ENCODE data around the gene RBM44. TPM values are rescaled to one million over a fixed set of nuclear protein-coding genes. Genes with fewer than 3 reads are reported as not detected.

RBM44 gene
- total RNA-seq, 1 experiment from 2014 or later, result 1.2 TPM

GRCh38 chr2:237791977-237792727, 6.4 kb upstream of the RBM44 start:
- no peak overlapping the region for H3K9ac ChIP-seq (ENCODE audit: low read length)
- no peaks in the 10 kb centered on the region for H3K9me2 ChIP-seq (replicated peaks; ENCODE audit: insufficient read depth, low read length)

GRCh38 chr2:237797253-237797652, 1.3 kb upstream of the RBM44 start:
- H3K4me3 ChIP-seq (ENCODE audit: low read length), result no peak overlapping the region
- H3K79me2 ChIP-seq (ENCODE audit: low read length), result no peaks in the 10 kb centered on the region
- no peaks in the 10 kb centered on the region for H3K9me2 ChIP-seq (replicated peaks; ENCODE audit: insufficient read depth, low read length)
- no peaks in the 10 kb centered on the region for H3K4me1 ChIP-seq (ENCODE audit: low read length)
- H3K36me3 ChIP-seq (ENCODE audit: insufficient read depth, low read length), result no peaks in the 10 kb centered on the region
- no peak for DNase-seq
- no peak overlapping the region for H3K9ac ChIP-seq (ENCODE audit: low read length)
- no peak overlapping the region for H2AFZ ChIP-seq (ENCODE audit: low read length)
- no peaks in the 10 kb centered on the region for H3K27me3 ChIP-seq (ENCODE audit: low read length)
- no peaks in the 10 kb centered on the region for H4K20me1 ChIP-seq (ENCODE audit: insufficient read depth, low read depth, low read length)
- no peak overlapping the region for H3K4me2 ChIP-seq (ENCODE audit: low read depth, low read length, poor library complexity, severe bottlenecking)
- H3K27ac ChIP-seq (ENCODE audit: low read length), result no peak overlapping the region
- no peaks in the 10 kb centered on the region for H3K9me3 ChIP-seq (ENCODE audit: low read length)

More at GRCh38 chr2:237791977-237792727, 6.4 kb upstream of the RBM44 start:
- H3K4me3 ChIP-seq (ENCODE audit: low read length), result no peak overlapping the region
- H3K36me3 ChIP-seq (ENCODE audit: insufficient read depth, low read length), result no peaks in the 10 kb centered on the region
- H3K4me1 ChIP-seq (ENCODE audit: low read length), result no peaks in the 10 kb centered on the region
- no peak overlapping the region for H2AFZ ChIP-seq (ENCODE audit: low read length)
- no peak overlapping the region for H3K4me2 ChIP-seq (ENCODE audit: low read depth, low read length, poor library complexity, severe bottlenecking)
- no peak overlapping the region for H3K27ac ChIP-seq (ENCODE audit: low read length)
- no peaks in the 10 kb centered on the region; the same call in 1 of the 2 replicates for H3K9me3 ChIP-seq (ENCODE audit: low read length)
- H4K20me1 ChIP-seq (ENCODE audit: insufficient read depth, low read depth, low read length), result no peaks in the 10 kb centered on the region
- no peaks in the 10 kb centered on the region for H3K79me2 ChIP-seq (ENCODE audit: low read length)
- DNase-seq, result no peak
- no peaks in the 10 kb centered on the region for H3K27me3 ChIP-seq (ENCODE audit: low read length)

- Histone ChIP-seq H3K4me3 (ENCODE audit: low read length) (no peak overlapping the region), H3K9ac (ENCODE audit: low read length) (no peak overlapping the region), H3K9me2 (replicated peaks; ENCODE audit: insufficient read depth, low read length) (no peaks in the 10 kb centered on the region), H3K9me3 (ENCODE audit: low read length) (no peaks in the 10 kb centered on the region), H3K27ac (ENCODE audit: low read length) (no peak overlapping the region), H3K79me2 (ENCODE audit: low read length) (no peaks in the 10 kb centered on the region), H3K4me2 (ENCODE audit: low read depth, low read length, poor library complexity, severe bottlenecking) (no peak overlapping the region), H2AFZ (ENCODE audit: low read length) (no peak overlapping the region), H3K27me3 (ENCODE audit: low read length) (no peaks in the 10 kb centered on the region), H3K4me1 (ENCODE audit: low read length) (peaks cover under 1% of the 10 kb centered on the region), H3K36me3 (ENCODE audit: insufficient read depth, low read length) (no peaks in the 10 kb centered on the region), H4K20me1 (ENCODE audit: insufficient read depth, low read depth, low read length) (no peaks in the 10 kb centered on the region)
- DNase-seq, result no peak
These were observed 465 bp downstream of the RBM44 start for GRCh38 chr2:237799060-237799428.

GRCh38 chr2:237801466-237801865, 2.9 kb downstream of the RBM44 start:
- DNase-seq, result no peak
- Histone ChIP-seq H3K4me3 (ENCODE audit: low read length) (no peak overlapping the region), H3K9me3 (ENCODE audit: low read length) (no peaks in the 10 kb centered on the region), H3K36me3 (ENCODE audit: insufficient read depth, low read length) (no peaks in the 10 kb centered on the region), H3K4me2 (ENCODE audit: low read depth, low read length, poor library complexity, severe bottlenecking) (no peak overlapping the region), H3K9me2 (replicated peaks; ENCODE audit: insufficient read depth, low read length) (no peaks in the 10 kb centered on the region), H3K27me3 (ENCODE audit: low read length) (no peaks in the 10 kb centered on the region), H3K4me1 (ENCODE audit: low read length) (peaks cover 7% of the 10 kb centered on the region), H3K27ac (ENCODE audit: low read length) (no peak overlapping the region), H3K79me2 (ENCODE audit: low read length) (no peaks in the 10 kb centered on the region), H2AFZ (ENCODE audit: low read length) (no peak overlapping the region), H4K20me1 (ENCODE audit: insufficient read depth, low read depth, low read length) (no peaks in the 10 kb centered on the region), H3K9ac (ENCODE audit: low read length) (no peak overlapping the region)

GRCh38 chr2:237806334-237806733, 7.8 kb downstream of the RBM44 start:
- Histone ChIP-seq H3K79me2 (ENCODE audit: low read length) (no peaks in the 10 kb centered on the region), H3K4me3 (ENCODE audit: low read length) (no peak overlapping the region), H3K9me2 (replicated peaks; ENCODE audit: insufficient read depth, low read length) (no peaks in the 10 kb centered on the region), H3K36me3 (ENCODE audit: insufficient read depth, low read length) (no peaks in the 10 kb centered on the region), H3K4me1 (ENCODE audit: low read length) (peaks cover 7% of the 10 kb centered on the region), H2AFZ (ENCODE audit: low read length) (no peak overlapping the region), H3K27ac (ENCODE audit: low read length) (no peak overlapping the region), H3K27me3 (ENCODE audit: low read length) (no peaks in the 10 kb centered on the region), H3K4me2 (ENCODE audit: low read depth, low read length, poor library complexity, severe bottlenecking) (no peak overlapping the region), H4K20me1 (ENCODE audit: insufficient read depth, low read depth, low read length) (no peaks in the 10 kb centered on the region), H3K9me3 (ENCODE audit: low read length) (no peaks in the 10 kb centered on the region), H3K9ac (ENCODE audit: low read length) (no peak overlapping the region)
- DNase-seq, result no peak

GRCh38 chr2:237815637-237816036, 17.1 kb downstream of the RBM44 start:
- H3K4me1 ChIP-seq (ENCODE audit: low read length), result no peaks in the 10 kb centered on the region
- no peak overlapping the region for H3K27ac ChIP-seq (ENCODE audit: low read length)
- H3K4me2 ChIP-seq (ENCODE audit: low read depth, low read length, poor library complexity, severe bottlenecking), result no peak overlapping the region
- DNase-seq, result no peak
- H4K20me1 ChIP-seq (ENCODE audit: insufficient read depth, low read depth, low read length), result no peaks in the 10 kb centered on the region
- no peak overlapping the region for H3K4me3 ChIP-seq (ENCODE audit: low read length)
- no peaks in the 10 kb centered on the region for H3K9me3 ChIP-seq (ENCODE audit: low read length)
- no peaks in the 10 kb centered on the region for H3K36me3 ChIP-seq (ENCODE audit: insufficient read depth, low read length)
- no peaks in the 10 kb centered on the region for H3K9me2 ChIP-seq (replicated peaks; ENCODE audit: insufficient read depth, low read length)
- no peak overlapping the region for H2AFZ ChIP-seq (ENCODE audit: low read length)
- H3K27me3 ChIP-seq (ENCODE audit: low read length), result no peaks in the 10 kb centered on the region
- H3K79me2 ChIP-seq (ENCODE audit: low read length), result no peaks in the 10 kb centered on the region
- no peak overlapping the region for H3K9ac ChIP-seq (ENCODE audit: low read length)

GRCh38 chr2:237816531-237816930, 18.0 kb downstream of the RBM44 start:
- Histone ChIP-seq H3K27me3 (ENCODE audit: low read length) (no peaks in the 10 kb centered on the region), H3K27ac (ENCODE audit: low read length) (no peak overlapping the region), H3K4me1 (ENCODE audit: low read length) (no peaks in the 10 kb centered on the region), H3K9ac (ENCODE audit: low read length) (no peak overlapping the region), H3K4me2 (ENCODE audit: low read depth, low read length, poor library complexity, severe bottlenecking) (no peak overlapping the region), H3K36me3 (ENCODE audit: insufficient read depth, low read length) (no peaks in the 10 kb centered on the region), H3K9me3 (ENCODE audit: low read length) (no peaks in the 10 kb centered on the region), H4K20me1 (ENCODE audit: insufficient read depth, low read depth, low read length) (no peaks in the 10 kb centered on the region), H3K79me2 (ENCODE audit: low read length) (no peaks in the 10 kb centered on the region), H2AFZ (ENCODE audit: low read length) (no peak overlapping the region), H3K9me2 (replicated peaks; ENCODE audit: insufficient read depth, low read length) (no peaks in the 10 kb centered on the region), H3K4me3 (ENCODE audit: low read length) (no peak overlapping the region)
- no peak for DNase-seq

- no peaks in the 10 kb centered on the region for H3K9me2 ChIP-seq (replicated peaks; ENCODE audit: insufficient read depth, low read length)
- H3K79me2 ChIP-seq (ENCODE audit: low read length), result no peaks in the 10 kb centered on the region
- H3K36me3 ChIP-seq (ENCODE audit: insufficient read depth, low read length), result no peaks in the 10 kb centered on the region
- no peaks in the 10 kb centered on the region for H3K9me3 ChIP-seq (ENCODE audit: low read length)
- no peaks in the 10 kb centered on the region for H4K20me1 ChIP-seq (ENCODE audit: insufficient read depth, low read depth, low read length)
- no peak overlapping the region for H3K9ac ChIP-seq (ENCODE audit: low read length)
- no peak overlapping the region for H3K4me3 ChIP-seq (ENCODE audit: low read length)
- no peak for DNase-seq
- no peak overlapping the region for H3K4me2 ChIP-seq (ENCODE audit: low read depth, low read length, poor library complexity, severe bottlenecking)
- no peaks in the 10 kb centered on the region for H3K27me3 ChIP-seq (ENCODE audit: low read length)
- H3K4me1 ChIP-seq (ENCODE audit: low read length), result no peaks in the 10 kb centered on the region
- H2AFZ ChIP-seq (ENCODE audit: low read length), result no peak overlapping the region
- H3K27ac ChIP-seq (ENCODE audit: low read length), result no peak overlapping the region
These were observed 19.5 kb downstream of the RBM44 start for GRCh38 chr2:237818066-237818473.

Data from Karpas-422 (cell line).